ENCODE results near the gene VTN.
"Not testable (repeated sequence)": the region's sequence is repeated elsewhere in the genome, so short reads cannot be mapped to it uniquely, and the experiment has no call there.

The VTN gene

DNA sequence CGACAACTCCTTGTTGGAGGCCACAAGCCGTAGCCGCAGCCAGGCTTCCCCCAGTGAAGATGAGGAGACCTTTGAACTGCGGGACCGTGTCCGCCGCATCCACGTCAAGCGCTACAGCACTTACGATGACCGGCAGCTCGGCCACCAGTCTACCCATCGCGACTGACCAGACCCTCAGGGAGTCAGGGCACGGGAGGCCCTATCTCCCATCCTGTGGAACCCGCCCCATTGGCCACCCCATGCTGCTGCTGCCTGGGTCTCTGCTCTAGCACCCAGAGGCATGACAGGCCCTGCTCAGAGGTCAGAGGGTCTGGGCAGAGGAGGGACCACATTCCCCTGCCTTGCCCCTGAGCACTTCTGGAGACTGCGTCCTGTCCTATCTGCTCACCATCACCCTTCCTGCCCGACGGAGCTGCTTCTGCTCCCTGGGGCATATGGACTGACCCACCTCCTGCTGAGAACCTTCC lies 25.6 kb downstream of the VTN start:
- in situ Hi-C loops (cut with MboI; ENCODE audit: low sequenced_read_pairs), result no loop called here

DNA sequence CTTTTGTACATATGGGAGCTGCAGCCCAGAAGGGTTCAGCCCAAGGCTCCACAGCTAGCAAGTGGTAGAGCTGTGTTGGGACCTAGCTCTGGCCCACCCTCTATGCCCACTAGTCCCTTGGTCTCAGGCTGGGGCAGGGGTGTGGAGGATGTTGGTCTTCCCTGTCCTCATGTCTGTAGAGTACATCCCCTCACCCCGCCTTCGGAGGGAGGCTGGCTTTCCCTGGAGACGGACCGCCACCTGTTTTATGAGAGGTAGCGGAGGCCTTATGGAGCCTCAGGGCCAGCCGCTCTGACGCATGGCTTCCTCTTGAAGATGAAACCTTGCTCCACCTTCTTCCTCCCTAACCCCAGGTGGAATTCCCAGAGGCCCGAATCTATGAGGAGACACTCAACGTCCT lies 26.1 kb downstream of the VTN start:
- in situ Hi-C loops (cut with MboI; ENCODE audit: low sequenced_read_pairs), result no loop called here

GRCh38 chr17:28343491-28343932 lies 26.6 kb downstream of the VTN start:
- in situ Hi-C loops (cut with MboI; ENCODE audit: low sequenced_read_pairs), result no loop called here

DNA sequence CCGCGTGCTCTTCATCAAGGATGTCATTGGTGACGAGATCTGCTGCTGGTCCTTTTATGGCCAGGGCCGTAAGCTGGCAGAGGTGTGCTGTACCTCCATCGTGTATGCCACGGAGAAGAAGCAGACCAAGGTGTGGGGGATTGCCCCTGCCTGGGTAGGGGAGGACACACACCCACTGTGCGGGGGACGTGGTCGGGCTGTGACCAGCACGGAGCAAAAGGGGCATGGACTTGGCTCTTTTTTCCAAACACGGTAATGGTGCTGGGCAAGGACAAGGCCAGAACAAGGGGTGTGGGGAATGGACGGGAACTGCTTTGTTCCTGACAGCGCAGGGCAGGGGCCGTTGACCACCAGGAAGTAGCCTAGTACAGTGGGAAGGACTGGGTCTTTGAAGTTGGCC lies 27.8 kb downstream of the VTN start:
- in situ Hi-C loops (cut with MboI; ENCODE audit: low sequenced_read_pairs), result no loop called here

- in situ Hi-C loops (cut with MboI; ENCODE audit: low sequenced_read_pairs), result no loop called here
These were observed 28.6 kb downstream of the VTN start for GRCh38 chr17:28341516-28341915.

DNA sequence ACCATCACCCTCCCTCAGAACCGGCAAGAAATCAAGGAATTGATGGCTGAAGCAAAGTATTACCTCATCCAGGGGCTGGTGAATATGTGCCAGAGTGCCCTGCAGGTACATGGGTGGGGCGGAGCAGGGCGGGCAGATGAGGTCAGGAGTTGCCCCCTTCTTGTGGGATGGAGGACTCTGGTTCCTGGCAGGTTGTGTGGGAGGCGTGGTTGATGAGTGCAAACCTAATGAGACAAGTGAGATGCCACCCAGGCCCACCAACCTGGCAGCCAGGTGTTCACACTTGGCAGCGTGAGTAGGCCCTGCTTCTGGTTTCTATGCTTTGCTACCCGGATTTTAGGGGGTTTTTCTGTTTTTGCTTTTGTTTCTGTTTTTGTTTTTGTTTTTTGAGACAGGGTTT lies 29.7 kb downstream of the VTN start:
- in situ Hi-C loops (cut with MboI; ENCODE audit: low sequenced_read_pairs), result no loop called here

DNA sequence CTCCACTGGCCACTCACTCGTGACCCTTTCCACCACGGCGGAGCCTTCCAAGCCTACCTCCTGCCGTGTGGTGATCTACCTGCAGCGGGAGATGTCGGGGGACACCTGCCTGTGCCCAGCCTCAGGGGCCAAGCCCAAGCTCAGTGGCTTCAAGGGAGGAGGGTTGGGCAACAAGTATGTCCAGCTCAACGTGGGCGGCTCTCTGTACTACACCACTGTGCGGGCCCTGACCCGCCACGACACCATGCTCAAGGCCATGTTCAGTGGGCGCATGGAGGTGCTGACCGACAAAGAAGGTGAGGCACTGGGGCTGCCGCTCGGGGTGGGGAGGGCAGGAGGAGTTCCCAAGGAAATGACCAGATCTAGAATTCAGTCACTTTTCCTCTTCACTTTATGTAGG lies 30.7 kb downstream of the VTN start:
- in situ Hi-C loops (cut with MboI; ENCODE audit: low sequenced_read_pairs), result no loop called here

DNA sequence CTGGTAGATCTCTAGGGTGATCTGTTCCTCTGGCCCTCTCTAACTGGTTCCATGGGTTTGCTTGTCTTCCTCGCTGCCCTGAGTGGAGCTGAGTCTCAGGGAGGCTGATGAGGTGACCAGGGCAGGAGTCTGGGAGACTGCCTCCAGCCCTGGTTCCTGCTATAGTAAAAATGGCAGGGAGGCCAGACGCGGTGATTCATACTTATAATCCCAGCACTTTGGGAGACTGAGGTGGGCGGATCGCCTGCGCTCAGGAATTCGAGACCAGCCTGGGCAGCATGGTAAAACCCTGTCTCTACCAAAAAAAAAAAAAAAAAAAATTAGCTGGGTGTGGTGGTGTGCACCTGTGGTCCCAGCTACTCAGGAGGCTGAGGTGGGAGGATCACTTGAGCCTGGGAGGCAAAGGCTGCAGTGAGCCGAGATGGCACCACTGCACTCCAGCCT lies 31.3 kb downstream of the VTN start:
- in situ Hi-C loops (cut with MboI; ENCODE audit: low sequenced_read_pairs), result not testable (repeated sequence)

DNA sequence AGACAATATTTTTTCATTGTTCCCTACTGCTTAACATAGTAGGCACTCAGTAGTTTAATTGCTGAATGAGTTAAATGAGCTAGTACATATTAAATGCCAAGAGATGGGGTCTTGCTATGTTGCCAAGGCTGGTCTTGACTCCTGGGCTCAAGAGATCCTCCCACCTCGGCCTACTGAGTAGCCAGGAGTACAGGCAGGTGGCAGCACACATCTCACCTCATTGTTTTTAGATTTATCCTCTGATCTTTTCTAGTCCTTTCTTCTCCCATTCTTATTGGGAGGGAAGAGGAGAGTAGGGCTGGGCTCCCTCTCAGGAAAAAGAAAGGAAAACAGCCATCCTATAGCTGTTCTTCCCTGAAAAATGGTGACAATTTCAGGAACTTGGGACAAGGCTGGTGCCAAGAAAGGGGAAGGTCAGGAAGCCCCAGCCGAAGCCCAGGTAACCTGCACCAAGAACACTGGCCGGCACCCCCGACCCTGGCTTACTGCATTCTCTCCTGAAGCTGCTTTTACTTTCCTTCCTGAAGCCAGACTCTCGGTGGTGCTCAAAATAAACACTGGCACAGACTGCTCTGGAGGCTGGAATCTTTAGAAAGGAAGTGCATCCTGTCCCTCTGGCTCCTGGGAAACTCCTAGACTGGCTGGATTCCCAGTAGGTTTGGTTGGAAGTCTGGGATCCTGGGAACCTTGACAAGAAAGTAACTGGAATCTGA lies 31.9 kb downstream of the VTN start:
- in situ Hi-C loops (cut with MboI; ENCODE audit: low sequenced_read_pairs), result no loop called here

DNA sequence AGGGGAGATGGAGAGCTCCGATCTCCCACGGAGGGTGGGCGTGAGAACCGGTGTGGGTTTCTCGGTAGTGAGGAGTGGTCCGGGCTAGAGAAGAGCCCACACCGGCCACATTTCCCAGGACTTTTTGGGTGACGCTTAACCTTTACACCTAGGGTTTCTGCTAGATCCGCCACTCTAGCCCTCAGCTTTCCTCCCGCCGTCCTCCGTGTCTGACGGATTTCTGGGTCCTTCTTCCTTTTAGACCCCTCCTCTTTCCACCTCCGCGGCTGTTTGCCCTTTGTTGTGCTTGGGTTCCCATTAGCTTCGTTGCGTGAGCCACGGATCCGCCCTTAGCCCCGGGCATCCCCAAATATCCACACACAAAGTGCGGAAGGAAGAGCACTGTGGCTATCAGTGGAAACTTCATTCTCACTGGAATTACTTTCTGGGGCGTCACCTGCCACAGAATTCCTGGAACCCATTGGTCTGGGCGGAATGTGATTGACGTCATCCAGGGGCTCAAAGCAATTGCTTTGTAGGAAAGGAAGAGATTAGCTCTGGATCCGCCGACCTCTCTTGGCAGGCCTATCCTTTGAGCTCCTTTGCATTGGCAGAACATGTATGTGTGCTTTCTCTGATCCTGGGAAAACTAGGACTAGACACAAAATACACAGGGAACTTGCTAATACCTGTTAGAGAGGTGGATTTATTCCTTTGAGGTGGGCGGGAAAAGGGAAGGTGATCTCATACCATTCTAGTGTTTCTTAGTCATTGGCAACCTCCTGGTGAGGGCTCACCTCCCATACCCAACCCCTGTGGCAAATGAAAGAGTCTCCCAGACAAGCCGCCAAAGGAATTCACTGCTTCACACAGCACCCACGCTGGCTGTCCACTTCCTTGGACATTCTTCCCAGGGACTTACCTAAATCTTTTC lies 33.9 kb downstream of the VTN start:
- in situ Hi-C loops (cut with MboI; ENCODE audit: low sequenced_read_pairs), result no loop called here

GRCh38 chr17:28335201-28335958 lies 34.7 kb downstream of the VTN start, which contains the start of the genes IFT20 and TNFAIP1:
Gene IFT20 (minus strand): TSS chr17:28335472. CDS start chr17:28331985, 3,487 bp downstream.
Gene TNFAIP1 (plus strand): TSS chr17:28335761. CDS start chr17:28339522, 3,761 bp downstream.
- in situ Hi-C loops (cut with MboI; ENCODE audit: low sequenced_read_pairs), result no loop called here

- in situ Hi-C loops (cut with MboI; ENCODE audit: low sequenced_read_pairs), result no loop called here
These were observed 35.4 kb downstream of the VTN start for GRCh38 chr17:28334666-28335200.

DNA sequence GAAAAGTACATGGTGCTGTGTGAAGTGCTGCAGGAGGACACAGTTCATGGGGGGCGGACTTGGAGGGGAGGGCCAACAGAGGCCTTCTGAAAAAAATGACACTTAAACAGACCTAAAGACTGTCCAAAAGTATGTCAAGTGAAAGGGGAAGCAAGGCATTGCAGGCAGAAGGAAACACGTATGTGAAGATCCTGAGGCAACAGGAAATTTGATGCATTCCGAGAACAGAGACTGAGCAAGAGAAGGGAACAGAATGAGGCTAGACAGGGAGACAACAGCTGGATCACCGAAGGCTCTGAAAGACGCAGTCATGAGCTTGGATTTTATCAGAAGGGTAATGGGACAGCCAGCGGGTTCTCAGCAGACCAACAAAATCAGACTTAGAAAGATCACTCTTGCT lies 35.9 kb downstream of the VTN start:
- in situ Hi-C loops (cut with MboI; ENCODE audit: low sequenced_read_pairs), result no loop called here

DNA sequence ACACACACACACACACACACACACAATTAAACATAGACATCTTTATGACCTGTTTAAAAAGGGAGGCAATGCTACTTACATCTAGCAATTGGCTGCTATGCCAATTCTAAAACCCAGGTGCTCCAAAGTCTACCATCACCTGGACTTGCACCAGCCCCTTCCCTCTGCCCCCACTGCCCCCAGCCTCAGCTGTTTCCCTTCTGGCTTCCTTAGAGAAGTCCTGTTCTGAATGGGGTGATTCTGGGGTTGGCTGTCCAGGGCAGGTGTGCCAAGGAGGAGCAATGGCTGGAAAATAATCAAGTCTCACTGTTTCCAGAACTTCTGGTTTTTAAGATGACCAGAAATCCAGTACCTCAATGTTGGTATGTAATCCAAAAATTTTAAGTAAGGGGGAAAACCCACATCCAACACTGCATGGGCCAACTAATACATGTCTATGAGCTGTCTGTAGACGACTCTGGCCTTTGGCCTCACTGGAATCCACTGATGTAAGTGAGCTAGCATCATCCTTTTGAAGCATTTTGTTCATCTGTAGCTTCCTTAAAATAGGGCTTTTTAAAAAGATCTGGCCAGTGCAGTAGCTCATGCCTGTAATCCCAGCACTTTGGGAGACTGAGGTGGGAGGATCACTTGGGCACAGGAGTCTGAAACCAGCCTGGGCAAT lies 36.9 kb downstream of the VTN start:
- in situ Hi-C loops (cut with MboI; ENCODE audit: low sequenced_read_pairs), result no loop called here

DNA sequence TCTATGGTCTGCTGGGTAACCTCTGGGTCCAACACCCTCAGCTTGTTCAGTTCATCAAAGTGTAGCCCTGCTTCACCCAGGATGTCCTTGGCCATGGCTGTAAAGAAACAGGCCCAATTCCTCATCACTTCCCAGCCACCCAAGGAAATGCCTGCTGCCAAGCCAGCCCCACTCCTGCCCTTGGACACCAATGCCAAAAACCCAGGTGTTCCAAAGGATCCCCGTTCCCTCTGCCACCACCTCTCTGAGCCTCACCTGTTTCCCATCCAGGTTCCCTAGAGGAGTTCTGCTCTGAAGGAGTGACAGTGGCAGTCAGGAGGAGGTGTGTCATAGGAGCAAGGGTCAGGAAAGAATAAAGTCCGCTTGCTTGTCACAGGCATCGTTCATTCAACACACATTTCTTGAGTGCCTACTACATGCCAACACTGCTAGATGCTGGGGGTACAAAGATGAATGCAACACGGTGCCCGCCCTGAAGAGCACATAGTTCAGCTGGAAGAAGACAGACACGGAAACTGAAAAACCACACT lies 38.2 kb downstream of the VTN start:
- in situ Hi-C loops (cut with MboI; ENCODE audit: low sequenced_read_pairs), result no loop called here

- in situ Hi-C loops (cut with MboI; ENCODE audit: low sequenced_read_pairs), result no loop called here
These were observed 39.4 kb downstream of the VTN start for GRCh38 chr17:28330671-28331070.

DNA sequence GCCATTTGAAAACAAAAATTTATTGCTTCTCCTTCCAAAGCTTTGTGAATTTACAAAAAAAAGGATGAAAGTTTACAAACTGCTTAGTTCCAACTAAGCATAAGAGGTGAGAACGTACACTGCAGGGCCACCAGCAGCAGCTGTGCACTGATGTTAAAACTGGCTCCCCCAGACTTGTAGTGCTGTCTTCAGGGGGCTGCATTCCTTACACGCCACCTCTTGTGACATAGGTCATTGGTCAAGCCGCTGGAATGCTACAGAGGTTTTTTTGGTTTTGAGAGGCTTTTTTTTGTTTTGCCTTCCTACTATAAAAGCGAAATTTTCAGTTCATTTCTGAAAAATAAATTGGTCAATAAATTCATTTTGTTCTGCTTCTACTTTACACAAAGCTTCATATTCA lies 41.8 kb downstream of the VTN start:
- in situ Hi-C loops (cut with MboI; ENCODE audit: low sequenced_read_pairs), result no loop called here

- in situ Hi-C loops (cut with MboI; ENCODE audit: low sequenced_read_pairs), result no loop called here
These were observed 42.4 kb downstream of the VTN start for GRCh38 chr17:28327709-28328108.

DNA sequence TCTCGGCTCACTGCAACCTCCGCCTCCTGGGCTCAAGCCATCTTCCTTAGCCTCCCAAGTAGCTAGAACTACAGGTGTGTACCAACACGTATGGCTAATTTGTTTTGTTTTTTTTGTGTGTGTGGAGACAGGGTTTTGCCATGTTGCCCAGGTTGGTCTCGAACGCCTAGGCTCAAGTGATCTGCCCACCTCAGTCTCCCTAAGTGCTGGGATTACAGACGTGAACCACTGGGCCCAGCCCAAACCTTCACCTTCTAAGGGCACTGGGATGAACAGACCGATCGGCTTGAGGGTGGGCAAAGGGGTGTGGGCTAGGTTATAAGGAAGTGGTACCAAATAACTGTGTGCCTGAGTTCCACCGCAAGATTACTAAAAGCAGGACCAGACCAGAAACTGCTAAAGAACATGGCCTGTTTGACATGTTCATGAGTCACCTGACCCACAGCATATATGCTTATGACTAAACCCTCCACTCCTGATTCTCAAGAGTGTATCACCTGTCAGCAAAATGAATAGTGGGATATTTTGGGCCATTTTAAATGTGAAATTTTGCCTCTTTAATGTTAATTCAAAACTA lies 43.0 kb downstream of the VTN start:
- in situ Hi-C loops (cut with MboI; ENCODE audit: low sequenced_read_pairs), result no loop called here

DNA sequence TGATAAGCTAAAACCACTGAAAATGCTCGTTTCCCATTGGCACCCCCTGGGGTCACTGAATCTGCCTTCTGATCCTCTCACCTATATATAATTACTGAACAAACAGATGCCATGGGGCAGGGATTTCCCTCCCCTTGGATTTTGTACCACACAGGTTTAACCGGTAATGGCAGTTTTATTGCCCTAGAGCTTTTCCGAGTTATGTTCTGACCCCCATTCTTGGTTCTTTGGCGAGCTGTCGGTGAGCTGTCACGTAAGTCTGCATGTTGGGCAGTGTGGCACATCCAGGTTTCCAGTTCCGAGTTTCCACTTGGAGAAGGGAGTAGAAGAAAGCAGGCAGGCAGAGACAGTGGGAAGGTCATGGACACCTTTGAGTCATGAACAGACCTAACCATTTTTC lies 44.0 kb downstream of the VTN start:
- in situ Hi-C loops (cut with MboI; ENCODE audit: low sequenced_read_pairs), result no loop called here

Data from hTERT RPE-1 (cell line).